Adrenal gland (tissue), 5 donors: ENCODE measurements around the gene KRT37.

Source experiments
- CTCF ChIP-seq, 6 experiments: fragments of 450-650 bp in 4 of 6; fragments of 200-600 bp in 2 of 6; sonication (generic) in 1 of 6; IDR thresholded peaks; 1 replicate in 5 of 6; 2 replicates in 1 of 6; pipeline versions ENCODE4 v1.5.1 to v1.8.0; 2016 to 2021; ENCODE audit warnings: antibody characterized with exemption in 6 of 6, mild to moderate bottlenecking in 2 of 6, moderate library complexity in 1 of 6
- POLR2A ChIP-seq, 2 donors: fragments of 450-650 bp; IDR thresholded peaks; one replicate each; pipeline ENCODE4 v1.6.1; 2017; ENCODE audit warnings: antibody characterized with exemption in 2 of 2, mild to moderate bottlenecking in 2 of 2, moderate library complexity in 1 of 2
- donor health status: DM: no; HTN: no; CAD: no.

GRCh38 chr17:41386227-41386626 is 38.2 kb downstream of the KRT37 start:
- no peak for TF ChIP-seq CTCF (IDR thresholded peaks at IDR 0.05)
- no peak for TF ChIP-seq POLR2A (IDR thresholded peaks at IDR 0.05)
